Raji (cell line): ENCODE measurements around the gene CD247.

ENCODE experiments used
- POLR2A ChIP-seq: IDR thresholded peaks from 2 replicates; pipeline ENCODE4 v1.6.1; 2011; ENCODE audit warnings: low read depth, low read length, control low read depth; ENCODE audit not compliant: insufficient read depth

CD247 gene

GRCh38 chr1:167490765-167491164, 27.6 kb downstream of the CD247 start:
- TF ChIP-seq POLR2A, result no peak

- no peak for TF ChIP-seq POLR2A
Observed at GRCh38 chr1:167489571-167490340, 28.6 kb downstream of the CD247 start.

- TF ChIP-seq POLR2A, result no peak
Observed at GRCh38 chr1:167488786-167489185, 29.5 kb downstream of the CD247 start.

GRCh38 chr1:167487614-167488013, 30.7 kb downstream of the CD247 start:
- TF ChIP-seq POLR2A, result no peak

- no peak for TF ChIP-seq POLR2A
Observed at GRCh38 chr1:167486090-167486824, 32.1 kb downstream of the CD247 start.

- no peak for TF ChIP-seq POLR2A
Observed at GRCh38 chr1:167484726-167485502, 33.4 kb downstream of the CD247 start.

GRCh38 chr1:167483790-167484189, 34.5 kb downstream of the CD247 start:
- TF ChIP-seq POLR2A, result no peak

- no peak for TF ChIP-seq POLR2A
Observed at GRCh38 chr1:167482184-167482583, 36.1 kb downstream of the CD247 start.

- TF ChIP-seq POLR2A, result no peak
Observed at GRCh38 chr1:167479331-167479979, 38.9 kb downstream of the CD247 start.

- TF ChIP-seq POLR2A, result no peak
Observed at GRCh38 chr1:167477986-167478385, 40.3 kb downstream of the CD247 start.

GRCh38 chr1:167476061-167476460, 42.3 kb downstream of the CD247 start:
- TF ChIP-seq POLR2A, result no peak

GRCh38 chr1:167474191-167474641, 44.1 kb downstream of the CD247 start:
- TF ChIP-seq POLR2A, result no peak

- TF ChIP-seq POLR2A, result no peak
Observed at GRCh38 chr1:167473761-167474160, 44.6 kb downstream of the CD247 start.

GRCh38 chr1:167472752-167473521, 45.4 kb downstream of the CD247 start:
- TF ChIP-seq POLR2A, result no peak

- TF ChIP-seq POLR2A, result no peak
Observed at GRCh38 chr1:167471568-167471967, 46.8 kb downstream of the CD247 start.
